ENCODE measurements around the gene AK4. TPM values are rescaled to one million over a fixed set of nuclear protein-coding genes. Genes with fewer than 3 reads are reported as not detected.

AK4 gene
- total RNA-seq, 4 donors from 2014 or later: 39.6 to 72.7 (median 60.7) TPM

GRCh38 chr1:65230731-65231481 is 82.9 kb downstream of the AK4 start:
- no peaks in the 10 kb centered on the region for H3K27me3 ChIP-seq
- 86 to 100% methylated on average over 1 of the region's 1 CpG for WGBS, 2 donors (ENCODE audit: low coverage in 1 of 2)
- no peak for TF ChIP-seq CTCF (IDR thresholded peaks at IDR 0.05)
- TF ChIP-seq POLR2AphosphoS5 (IDR thresholded peaks at IDR 0.05): no peak
- no peak for TF ChIP-seq POLR2A (IDR thresholded peaks at IDR 0.05)
- TF ChIP-seq EP300 (IDR thresholded peaks at IDR 0.05): no peak
- ATAC-seq: no peak
- no peaks in the 10 kb centered on the region for H3K4me1 ChIP-seq
- H3K4me3 ChIP-seq: no peak overlapping the region
- no peaks in the 10 kb centered on the region for H3K9me3 ChIP-seq
- H3K36me3 ChIP-seq: peaks cover 0 to 13% of the 10 kb centered on the region in 2 donors
- no peak overlapping the region for H3K27ac ChIP-seq

GRCh38 chr1:65231718-65232330 is 83.8 kb downstream of the AK4 start:
- peaks cover 0 to 5% (median 0%) of the 10 kb centered on the region in 3 donors for H3K9me3 ChIP-seq
- TF ChIP-seq EP300 (IDR thresholded peaks at IDR 0.05): no peak
- TF ChIP-seq CTCF (IDR thresholded peaks at IDR 0.05): no peak
- 57 to 67% methylated on average over 4 of the region's 4 CpGs for WGBS, 2 donors (ENCODE audit: low coverage in 1 of 2)
- no peak for ATAC-seq
- H3K27ac ChIP-seq: no peak overlapping the region
- H3K27me3 ChIP-seq: no peaks in the 10 kb centered on the region
- H3K4me1 ChIP-seq: no peaks in the 10 kb centered on the region
- no peak overlapping the region for H3K4me3 ChIP-seq
- H3K36me3 ChIP-seq: peaks cover 0 to 12% of the 10 kb centered on the region in 2 donors

- Histone ChIP-seq H3K4me3 (no peak overlapping the region), H3K4me1 (no peaks in the 10 kb centered on the region), H3K27me3 (no peaks in the 10 kb centered on the region), H3K9me3 (peaks cover 0 to 6% (median 0%) of the 10 kb centered on the region in 3 donors), H3K36me3 (peaks cover 0 to 12% of the 10 kb centered on the region in 2 donors), H3K27ac (no peak overlapping the region)
- ATAC-seq: no peak
- TF ChIP-seq POLR2A (IDR thresholded peaks at IDR 0.05) (no peak), EP300 (IDR thresholded peaks at IDR 0.05) (no peak), CTCF (IDR thresholded peaks at IDR 0.05) (no peak), POLR2AphosphoS5 (IDR thresholded peaks at IDR 0.05) (no peak)
- WGBS, 2 donors (ENCODE audit: low coverage in 1 of 2): 70 to 100% methylated on average over 1 to 3 of the region's 4 CpGs
Measured at GRCh38 chr1:65232461-65232990, 84.5 kb downstream of the AK4 start.

GRCh38 chr1:65233782-65234181 is 85.8 kb downstream of the AK4 start:
- 73 to 86% methylated on average over 1 to 2 of the region's 2 CpGs for WGBS, 2 donors (ENCODE audit: low coverage in 1 of 2)
- Histone ChIP-seq H3K9me3 (peaks cover 0 to 6% (median 0%) of the 10 kb centered on the region in 3 donors), H3K4me3 (no peak overlapping the region), H3K27me3 (no peaks in the 10 kb centered on the region), H3K4me1 (no peaks in the 10 kb centered on the region), H3K36me3 (peaks cover 0 to 10% of the 10 kb centered on the region in 2 donors), H3K27ac (no peak overlapping the region)
- ATAC-seq: no peak
- TF ChIP-seq POLR2AphosphoS5 (IDR thresholded peaks at IDR 0.05) (no peak), CTCF (IDR thresholded peaks at IDR 0.05) (no peak), POLR2A (IDR thresholded peaks at IDR 0.05) (no peak), EP300 (IDR thresholded peaks at IDR 0.05) (no peak)

Data from gastroesophageal sphincter (tissue), 4 donors.